ENCODE measurements around the gene VAV1. TPM values are rescaled to one million over a fixed set of nuclear protein-coding genes. Genes with fewer than 3 reads are reported as not detected.

The VAV1 gene
- total and polyA plus RNA-seq, 2 donors (not counting 3 experiments of a cell fraction or from before 2014, with no cell fraction given), result not detected

- no peak overlapping the region for H3K4me3 ChIP-seq (replicated peaks in 1 of 3; ENCODE audit: insufficient read depth in 1 of 3, low read depth in 1 of 3, low read length in 3 of 3)
- TF ChIP-seq JUN (IDR thresholded peaks at IDR 0.05; ENCODE audit: borderline replicate concordance, insufficient read depth, insufficient read length, low read depth) (no peak), MYC (IDR thresholded peaks at IDR 0.05; ENCODE audit: low read depth, low read length) (no peak), GATA2 (IDR thresholded peaks at IDR 0.05; ENCODE audit: insufficient read depth, insufficient read length, low read depth, low read length) (no peak), FOS (IDR thresholded peaks at IDR 0.05; ENCODE audit: borderline replicate concordance, insufficient read depth, low read length) (no peak), MAX (IDR thresholded peaks at IDR 0.05; ENCODE audit: insufficient read depth, insufficient read length) (no peak), CTCF (IDR thresholded peaks at IDR 0.05; ENCODE audit: extremely low read depth in 1 of 2, insufficient read depth in 1 of 2, low read depth in 1 of 2, low read length in 2 of 2) (no peak), EZH2 (IDR thresholded peaks at IDR 0.05; ENCODE audit: borderline replicate concordance, low read depth, low read length, severe bottlenecking) (no peak), POLR2AphosphoS5 (IDR thresholded peaks at IDR 0.05; ENCODE audit: insufficient read depth, low read depth, low read length) (no peak), POLR2A (IDR thresholded peaks at IDR 0.05; ENCODE audit: low read depth, low read length) (no peak)
- H3K27ac ChIP-seq (ENCODE audit: insufficient read depth, low read depth, low read length), result no peak overlapping the region
- no peak overlapping the region for H2AFZ ChIP-seq (ENCODE audit: low read depth, low read length)
- H3K79me2 ChIP-seq (ENCODE audit: control insufficient read depth, insufficient read depth, low read length), result no peaks in the 10 kb centered on the region
- no TSS peak for BruUV-seq (replicated peaks)
- H3K36me3 ChIP-seq (ENCODE audit: control insufficient read depth in 2 of 2, extremely low read depth in 1 of 2, insufficient read depth in 2 of 2, low read length in 2 of 2), result no peaks in the 10 kb centered on the region
- dilution Hi-C loops (cut with MboI; ENCODE audit: extremely low pct_ligation_motif_present, low sequenced_read_pairs) (no loop called here), intact Hi-C loops (cut with micrococcal nuclease) (no loop called here)
- H3K9me3 ChIP-seq (replicated peaks; ENCODE audit: control insufficient read depth, insufficient read depth, low read length), result no peaks in the 10 kb centered on the region
- no peak overlapping the region for H3K4me2 ChIP-seq (ENCODE audit: insufficient read depth, low read length)
- H3K9ac ChIP-seq (replicated peaks; ENCODE audit: extremely low read depth, insufficient read depth, low read length), result no peak overlapping the region
- H3K9me1 ChIP-seq (replicated peaks; ENCODE audit: control insufficient read depth, extremely low read depth, insufficient read depth, low read length), result no peaks in the 10 kb centered on the region
- POLR2A ChIA-PET, result no interaction called here
- no peaks in the 10 kb centered on the region for H4K20me1 ChIP-seq (replicated peaks; ENCODE audit: control insufficient read depth, extremely low read depth, insufficient read depth, low read length)
- peaks cover 4% of the 10 kb centered on the region for H3K4me1 ChIP-seq (ENCODE audit: control insufficient read depth, extremely low read depth, insufficient read depth, low read length)
- DNase-seq (ENCODE audit: low read depth, low spot score) (no peak), FAIRE-seq (no peak)
- CTCF ChIA-PET, result no interaction called here
- peaks cover 5 to 9% of the 10 kb centered on the region in 2 experiments for H3K27me3 ChIP-seq (ENCODE audit: control insufficient read depth in 2 of 2, insufficient read depth in 2 of 2, low read length in 2 of 2)
Measured at GRCh38 chr19:6765738-6766356, 6.7 kb upstream of the VAV1 start.
